HepG2 (cell line): ENCODE data around the gene PDIA5.

Source experiments
- ELF3 ChIP-seq: IDR thresholded peaks from 2 replicates; pipeline ENCODE4 v1.6.1; 2016; ENCODE audit warnings: missing genetic modification reagents, missing compliant biosample characterization
- HNF4A ChIP-seq: sonication (generic); formaldehyde crosslinking; IDR thresholded peaks from 2 replicates; pipeline ENCODE4 v1.4.0; 2020; ENCODE audit warnings: missing genetic modification reagents
- SALL2 ChIP-seq: sonication (generic); formaldehyde crosslinking; IDR thresholded peaks from 2 replicates; pipeline ENCODE4 v1.8.1; 2023; ENCODE audit warnings: mild to moderate bottlenecking, missing genetic modification reagents, inconsistent platforms
- SP5 ChIP-seq: IDR thresholded peaks from 2 replicates; pipeline ENCODE4 v1.6.1; 2016; ENCODE audit warnings: low read depth, borderline replicate concordance
- STAG1 ChIP-seq: sonication (generic); formaldehyde crosslinking; IDR thresholded peaks from 2 replicates; pipeline ENCODE4 v1.4.0; 2020; ENCODE audit warnings: missing genetic modification reagents
- TAF1 ChIP-seq: sonication (generic); formaldehyde crosslinking; IDR thresholded peaks from 2 replicates; pipeline ENCODE4 v1.4.0; 2020; ENCODE audit warnings: missing genetic modification reagents
- ZNF317 ChIP-seq: sonication (generic); formaldehyde crosslinking; IDR thresholded peaks from 2 replicates; pipeline ENCODE4 v1.5.0; 2020; ENCODE audit warnings: mild to moderate bottlenecking, missing genetic modification reagents
- ZNF446 ChIP-seq: sonication (generic); formaldehyde crosslinking; IDR thresholded peaks from 2 replicates; pipeline ENCODE4 v1.5.0; 2020; ENCODE audit warnings: mild to moderate bottlenecking, missing genetic modification reagents
- TF ChIP-seq, protein P1 (sequence below), 2 experiments: IDR thresholded peaks; 2 replicates each; pipeline ENCODE4 v1.6.1; 2011 to 2012; ENCODE audit warnings: low read length in 2 of 2, borderline replicate concordance in 1 of 2, low read depth in 1 of 2, mild to moderate bottlenecking in 1 of 2, moderate library complexity in 1 of 2
- TF ChIP-seq, protein P2 (sequence below): sonication (generic); formaldehyde crosslinking; IDR thresholded peaks from 2 replicates; pipeline ENCODE4 v1.4.0; 2020; ENCODE audit warnings: missing genetic modification reagents, mild to moderate bottlenecking, borderline replicate concordance
- TF ChIP-seq, protein P3 (sequence below): sonication (generic); formaldehyde crosslinking; IDR thresholded peaks from 2 replicates; pipeline ENCODE4 v1.4.0; 2020; ENCODE audit warnings: mild to moderate bottlenecking, missing genetic modification reagents
- TF ChIP-seq, protein P4 (sequence below): sonication (generic); formaldehyde crosslinking; IDR thresholded peaks from 2 replicates; pipeline ENCODE4 v1.8.0; 2022; ENCODE audit warnings: mild to moderate bottlenecking, missing genetic modification reagents; ENCODE audit not compliant: insufficient replicate concordance
- TF ChIP-seq, protein P5 (sequence below): sonication (generic); formaldehyde crosslinking; IDR thresholded peaks from 2 replicates; pipeline ENCODE4 v1.4.0; 2020; ENCODE audit warnings: missing genetic modification reagents

DNA sequence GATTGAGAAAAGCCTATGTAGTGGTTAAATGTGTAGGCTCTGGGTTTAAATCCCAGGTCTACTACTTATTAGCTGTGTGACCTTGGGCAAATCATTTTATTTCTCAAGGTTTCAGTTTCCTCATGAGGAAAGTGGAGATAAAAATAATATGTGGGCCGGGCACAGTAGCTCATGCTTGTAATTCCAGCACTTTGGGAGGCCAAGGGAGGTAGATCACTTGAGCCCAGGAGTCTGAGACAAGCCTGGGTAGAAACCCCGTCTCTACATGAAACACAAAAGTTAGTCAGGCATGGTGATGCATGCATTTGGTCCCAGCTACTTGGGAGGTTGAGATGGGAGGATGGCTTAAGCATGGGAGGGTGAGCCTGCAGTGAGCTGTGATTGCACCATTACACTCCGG lies 47.7 kb upstream of the PDIA5 start:
- no peak for TF ChIP-seq TAF1
- TF ChIP-seq, protein P1, sequence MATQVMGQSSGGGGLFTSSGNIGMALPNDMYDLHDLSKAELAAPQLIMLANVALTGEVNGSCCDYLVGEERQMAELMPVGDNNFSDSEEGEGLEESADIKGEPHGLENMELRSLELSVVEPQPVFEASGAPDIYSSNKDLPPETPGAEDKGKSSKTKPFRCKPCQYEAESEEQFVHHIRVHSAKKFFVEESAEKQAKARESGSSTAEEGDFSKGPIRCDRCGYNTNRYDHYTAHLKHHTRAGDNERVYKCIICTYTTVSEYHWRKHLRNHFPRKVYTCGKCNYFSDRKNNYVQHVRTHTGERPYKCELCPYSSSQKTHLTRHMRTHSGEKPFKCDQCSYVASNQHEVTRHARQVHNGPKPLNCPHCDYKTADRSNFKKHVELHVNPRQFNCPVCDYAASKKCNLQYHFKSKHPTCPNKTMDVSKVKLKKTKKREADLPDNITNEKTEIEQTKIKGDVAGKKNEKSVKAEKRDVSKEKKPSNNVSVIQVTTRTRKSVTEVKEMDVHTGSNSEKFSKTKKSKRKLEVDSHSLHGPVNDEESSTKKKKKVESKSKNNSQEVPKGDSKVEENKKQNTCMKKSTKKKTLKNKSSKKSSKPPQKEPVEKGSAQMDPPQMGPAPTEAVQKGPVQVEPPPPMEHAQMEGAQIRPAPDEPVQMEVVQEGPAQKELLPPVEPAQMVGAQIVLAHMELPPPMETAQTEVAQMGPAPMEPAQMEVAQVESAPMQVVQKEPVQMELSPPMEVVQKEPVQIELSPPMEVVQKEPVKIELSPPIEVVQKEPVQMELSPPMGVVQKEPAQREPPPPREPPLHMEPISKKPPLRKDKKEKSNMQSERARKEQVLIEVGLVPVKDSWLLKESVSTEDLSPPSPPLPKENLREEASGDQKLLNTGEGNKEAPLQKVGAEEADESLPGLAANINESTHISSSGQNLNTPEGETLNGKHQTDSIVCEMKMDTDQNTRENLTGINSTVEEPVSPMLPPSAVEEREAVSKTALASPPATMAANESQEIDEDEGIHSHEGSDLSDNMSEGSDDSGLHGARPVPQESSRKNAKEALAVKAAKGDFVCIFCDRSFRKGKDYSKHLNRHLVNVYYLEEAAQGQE (IDR thresholded peaks at IDR 0.05; ENCODE audit: borderline replicate concordance in 1 of 2, low read depth in 1 of 2, low read length in 2 of 2) = no peak
- no peak for TF ChIP-seq SP5 (CRISPR knock-in tag)
- TF ChIP-seq ZNF446 (CRISPR knock-in tag) = no peak
- TF ChIP-seq, protein P2, sequence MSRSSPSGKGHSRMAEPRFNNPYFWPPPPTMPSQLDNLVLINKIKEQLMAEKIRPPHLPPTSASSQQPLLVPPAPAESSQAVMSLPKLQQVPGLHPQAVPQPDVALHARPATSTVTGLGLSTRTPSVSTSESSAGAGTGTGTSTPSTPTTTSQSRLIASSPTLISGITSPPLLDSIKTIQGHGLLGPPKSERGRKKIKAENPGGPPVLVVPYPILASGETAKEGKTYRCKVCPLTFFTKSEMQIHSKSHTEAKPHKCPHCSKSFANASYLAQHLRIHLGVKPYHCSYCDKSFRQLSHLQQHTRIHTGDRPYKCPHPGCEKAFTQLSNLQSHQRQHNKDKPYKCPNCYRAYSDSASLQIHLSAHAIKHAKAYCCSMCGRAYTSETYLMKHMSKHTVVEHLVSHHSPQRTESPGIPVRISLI (CRISPR knock-in tag) = no peak
- TF ChIP-seq, protein P3, sequence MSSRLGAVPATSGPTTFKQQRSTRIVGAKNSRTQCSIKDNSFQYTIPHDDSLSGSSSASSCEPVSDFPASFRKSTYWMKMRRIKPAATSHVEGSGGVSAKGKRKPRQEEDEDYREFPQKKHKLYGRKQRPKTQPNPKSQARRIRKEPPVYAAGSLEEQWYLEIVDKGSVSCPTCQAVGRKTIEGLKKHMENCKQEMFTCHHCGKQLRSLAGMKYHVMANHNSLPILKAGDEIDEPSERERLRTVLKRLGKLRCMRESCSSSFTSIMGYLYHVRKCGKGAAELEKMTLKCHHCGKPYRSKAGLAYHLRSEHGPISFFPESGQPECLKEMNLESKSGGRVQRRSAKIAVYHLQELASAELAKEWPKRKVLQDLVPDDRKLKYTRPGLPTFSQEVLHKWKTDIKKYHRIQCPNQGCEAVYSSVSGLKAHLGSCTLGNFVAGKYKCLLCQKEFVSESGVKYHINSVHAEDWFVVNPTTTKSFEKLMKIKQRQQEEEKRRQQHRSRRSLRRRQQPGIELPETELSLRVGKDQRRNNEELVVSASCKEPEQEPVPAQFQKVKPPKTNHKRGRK = no peak
- TF ChIP-seq, protein P4, sequence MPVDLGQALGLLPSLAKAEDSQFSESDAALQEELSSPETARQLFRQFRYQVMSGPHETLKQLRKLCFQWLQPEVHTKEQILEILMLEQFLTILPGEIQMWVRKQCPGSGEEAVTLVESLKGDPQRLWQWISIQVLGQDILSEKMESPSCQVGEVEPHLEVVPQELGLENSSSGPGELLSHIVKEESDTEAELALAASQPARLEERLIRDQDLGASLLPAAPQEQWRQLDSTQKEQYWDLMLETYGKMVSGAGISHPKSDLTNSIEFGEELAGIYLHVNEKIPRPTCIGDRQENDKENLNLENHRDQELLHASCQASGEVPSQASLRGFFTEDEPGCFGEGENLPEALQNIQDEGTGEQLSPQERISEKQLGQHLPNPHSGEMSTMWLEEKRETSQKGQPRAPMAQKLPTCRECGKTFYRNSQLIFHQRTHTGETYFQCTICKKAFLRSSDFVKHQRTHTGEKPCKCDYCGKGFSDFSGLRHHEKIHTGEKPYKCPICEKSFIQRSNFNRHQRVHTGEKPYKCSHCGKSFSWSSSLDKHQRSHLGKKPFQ = no peak
- TF ChIP-seq, protein P5, sequence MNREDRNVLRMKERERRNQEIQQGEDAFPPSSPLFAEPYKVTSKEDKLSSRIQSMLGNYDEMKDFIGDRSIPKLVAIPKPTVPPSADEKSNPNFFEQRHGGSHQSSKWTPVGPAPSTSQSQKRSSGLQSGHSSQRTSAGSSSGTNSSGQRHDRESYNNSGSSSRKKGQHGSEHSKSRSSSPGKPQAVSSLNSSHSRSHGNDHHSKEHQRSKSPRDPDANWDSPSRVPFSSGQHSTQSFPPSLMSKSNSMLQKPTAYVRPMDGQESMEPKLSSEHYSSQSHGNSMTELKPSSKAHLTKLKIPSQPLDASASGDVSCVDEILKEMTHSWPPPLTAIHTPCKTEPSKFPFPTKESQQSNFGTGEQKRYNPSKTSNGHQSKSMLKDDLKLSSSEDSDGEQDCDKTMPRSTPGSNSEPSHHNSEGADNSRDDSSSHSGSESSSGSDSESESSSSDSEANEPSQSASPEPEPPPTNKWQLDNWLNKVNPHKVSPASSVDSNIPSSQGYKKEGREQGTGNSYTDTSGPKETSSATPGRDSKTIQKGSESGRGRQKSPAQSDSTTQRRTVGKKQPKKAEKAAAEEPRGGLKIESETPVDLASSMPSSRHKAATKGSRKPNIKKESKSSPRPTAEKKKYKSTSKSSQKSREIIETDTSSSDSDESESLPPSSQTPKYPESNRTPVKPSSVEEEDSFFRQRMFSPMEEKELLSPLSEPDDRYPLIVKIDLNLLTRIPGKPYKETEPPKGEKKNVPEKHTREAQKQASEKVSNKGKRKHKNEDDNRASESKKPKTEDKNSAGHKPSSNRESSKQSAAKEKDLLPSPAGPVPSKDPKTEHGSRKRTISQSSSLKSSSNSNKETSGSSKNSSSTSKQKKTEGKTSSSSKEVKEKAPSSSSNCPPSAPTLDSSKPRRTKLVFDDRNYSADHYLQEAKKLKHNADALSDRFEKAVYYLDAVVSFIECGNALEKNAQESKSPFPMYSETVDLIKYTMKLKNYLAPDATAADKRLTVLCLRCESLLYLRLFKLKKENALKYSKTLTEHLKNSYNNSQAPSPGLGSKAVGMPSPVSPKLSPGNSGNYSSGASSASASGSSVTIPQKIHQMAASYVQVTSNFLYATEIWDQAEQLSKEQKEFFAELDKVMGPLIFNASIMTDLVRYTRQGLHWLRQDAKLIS = no peak
- no peak for TF ChIP-seq HNF4A (CRISPR knock-in tag)
- no peak for TF ChIP-seq STAG1 (CRISPR knock-in tag)
- no peak for TF ChIP-seq ELF3 (CRISPR knock-in tag)
- TF ChIP-seq ZNF317 (CRISPR knock-in tag) = no peak
- TF ChIP-seq SALL2 (CRISPR knock-in tag) = no peak
